Psoas muscle (tissue), 8 donors: ENCODE data around the gene DAPL1. TPM values are rescaled to one million over a fixed set of nuclear protein-coding genes. Genes with fewer than 3 reads are reported as not detected.

Experiments used
- ATAC-seq, 4 donors: fragments of 200-7000 bp; cut with Tn5 transposase; one replicate each; pipeline ENCODE4 v1.9.1; 2020; ENCODE audit warnings: moderate library complexity in 3 of 4, mild to moderate bottlenecking in 2 of 4
- DNase-seq, 2 donors: peaks; one replicate each; pipeline ENCODE4 v3.0.0-alpha.2; 2020
- H3K27ac ChIP-seq: fragments of 200-600 bp; one replicate; pipeline ENCODE4 v1.8.0; 2022
- H3K27me3 ChIP-seq, 3 donors: fragments of 200-600 bp in 1 of 3; one replicate each; pipeline versions ENCODE4 v1.6.1 to v1.8.0; 2013 to 2022; ENCODE audit warnings: low read length in 2 of 3, mild to moderate bottlenecking in 2 of 3, moderate library complexity in 1 of 3; ENCODE audit not compliant: insufficient read depth in 3 of 3
- H3K36me3 ChIP-seq, 2 donors: fragments of 200-600 bp in 1 of 2; one replicate each; pipeline versions ENCODE4 v1.6.1 to v1.8.0; 2013 to 2022; ENCODE audit warnings: low read depth in 1 of 2, mild to moderate bottlenecking in 1 of 2, moderate library complexity in 1 of 2; ENCODE audit not compliant: insufficient read depth in 1 of 2
- H3K4me1 ChIP-seq: fragments of 200-600 bp; one replicate; pipeline ENCODE4 v1.8.0; 2022
- H3K4me3 ChIP-seq: fragments of 200-600 bp; one replicate; pipeline ENCODE4 v1.8.0; 2022; ENCODE audit warnings: mild to moderate bottlenecking
- H3K9me3 ChIP-seq: fragments of 200-600 bp; one replicate; pipeline ENCODE4 v1.8.0; 2022
- WGBS, 3 donors: extraction: QIAGEN DNeasy Blood & Tissue Kit; methylation state at CpG; one replicate each; pipeline versions ENCODE4 v1.1.6 to v1.1.7; 2013; 5-methylcytosine and 5-hydroxymethylcytosine counted together
- intact Hi-C, 2 donors: fragments of 100-400 bp; cut with DNase I; formaldehyde crosslinking; loops; one replicate each; pipeline versions ENCODE4 v1.11.0 to v1.14.2; 2022
- polyA plus RNA-seq, 3 donors: library from polyadenylated mRNA; stranded (reverse); fragments of 200-250 nt; gene quantifications; one replicate each; pipeline ENCODE4 v1.2.3, GENCODE V29; 2013
- total RNA-seq, 4 donors: library from RNA; stranded (reverse); fragmentation: NEBNext Ultra II Directional in 2 of 4; extraction: Animal tissue kit (Norgen Biotek cat#: 25700) in 2 of 4; gene quantifications; one replicate each; pipeline versions ENCODE4 v1.2.1 to v1.2.4, GENCODE V29; 2021 to 2023
- TF ChIP-seq, protein P1 (sequence below): fragments of 200-600 bp; IDR thresholded peaks from one replicate; pipeline ENCODE4 v1.8.0; 2022; ENCODE audit warnings: antibody characterized with exemption
- donor health status: healthy with polysubstance abuse.
- donor health status: DM: no; HTN: no; CAD: no; lungs with moderate emphysema.
- donor health status: Bipolar disorder and iron deficiency.
- donor health status: healthy.
- donor health status: DM: yes; HTN: yes; CAD: no.
- donor health status: DM: no; HTN: no; CAD: no.
- donor health status: DM: no; HTN: no; CAD: no.
- donor health status: DM: yes; HTN: yes; CAD: no.

Gene DAPL1
- total and polyA plus RNA-seq, 7 donors, result not detected

- Histone ChIP-seq H3K9me3 (peaks cover 7% of the 10 kb centered on the region), H3K27ac (no peak overlapping the region), H3K27me3 (no peaks in the 10 kb centered on the region), H3K4me3 (no peak overlapping the region), H3K36me3 (no peaks in the 10 kb centered on the region), H3K4me1 (no peaks in the 10 kb centered on the region)
- no peak for DNase-seq
- no peak for ATAC-seq
- intact Hi-C loops, result loop anchor here (10.0 kb wide), 3 partner anchors 302 to 882 kb away; partner anchors contain the start of genes ACVR1 (in 1 of the 2), CCDC148 (in 1 of the 2) and PKP4 (in 1 of the 2)
- 90 to 94% (median 92%) methylated on average over 8 of the region's 8 CpGs for WGBS, 3 donors
- TF ChIP-seq, protein P1, sequence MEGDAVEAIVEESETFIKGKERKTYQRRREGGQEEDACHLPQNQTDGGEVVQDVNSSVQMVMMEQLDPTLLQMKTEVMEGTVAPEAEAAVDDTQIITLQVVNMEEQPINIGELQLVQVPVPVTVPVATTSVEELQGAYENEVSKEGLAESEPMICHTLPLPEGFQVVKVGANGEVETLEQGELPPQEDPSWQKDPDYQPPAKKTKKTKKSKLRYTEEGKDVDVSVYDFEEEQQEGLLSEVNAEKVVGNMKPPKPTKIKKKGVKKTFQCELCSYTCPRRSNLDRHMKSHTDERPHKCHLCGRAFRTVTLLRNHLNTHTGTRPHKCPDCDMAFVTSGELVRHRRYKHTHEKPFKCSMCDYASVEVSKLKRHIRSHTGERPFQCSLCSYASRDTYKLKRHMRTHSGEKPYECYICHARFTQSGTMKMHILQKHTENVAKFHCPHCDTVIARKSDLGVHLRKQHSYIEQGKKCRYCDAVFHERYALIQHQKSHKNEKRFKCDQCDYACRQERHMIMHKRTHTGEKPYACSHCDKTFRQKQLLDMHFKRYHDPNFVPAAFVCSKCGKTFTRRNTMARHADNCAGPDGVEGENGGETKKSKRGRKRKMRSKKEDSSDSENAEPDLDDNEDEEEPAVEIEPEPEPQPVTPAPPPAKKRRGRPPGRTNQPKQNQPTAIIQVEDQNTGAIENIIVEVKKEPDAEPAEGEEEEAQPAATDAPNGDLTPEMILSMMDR, result no peak
Observed at GRCh38 chr2:158756331-158756730, 38.8 kb upstream of the DAPL1 start.

DNA sequence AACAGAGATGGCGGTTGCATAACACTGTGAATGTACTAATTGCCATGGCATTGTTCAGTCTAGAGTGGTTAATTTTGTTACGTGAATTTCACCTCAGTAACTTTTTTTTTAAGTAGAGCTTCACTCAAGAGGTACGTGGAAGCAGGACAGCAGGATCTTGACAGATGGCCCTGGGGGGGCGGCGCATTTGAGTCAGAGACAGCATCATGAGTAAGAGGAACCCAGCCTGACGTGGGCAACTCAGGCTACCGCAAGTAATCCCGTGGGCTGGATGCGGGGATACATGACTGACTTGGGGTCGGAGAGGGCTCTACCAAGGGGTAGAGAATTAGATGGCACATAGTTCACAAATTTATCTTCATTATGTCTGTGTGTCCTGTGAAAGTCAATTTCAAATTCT, 38.1 kb upstream of the DAPL1 start:
- WGBS, 3 donors, result 81 to 92% (median 87%) methylated on average over 10 of the region's 10 CpGs
- Histone ChIP-seq H3K9me3 (peaks cover 7% of the 10 kb centered on the region), H3K27me3 (no peaks in the 10 kb centered on the region), H3K27ac (no peak overlapping the region), H3K36me3 (no peaks in the 10 kb centered on the region), H3K4me3 (no peak overlapping the region), H3K4me1 (no peaks in the 10 kb centered on the region)
- ATAC-seq, result no peak
- TF ChIP-seq, protein P1, result no peak
- intact Hi-C loops, result loop anchor here (10.0 kb wide), 3 partner anchors 302 to 882 kb away; partner anchors contain the start of genes ACVR1 (in 1 of the 2), CCDC148 (in 1 of the 2) and PKP4 (in 1 of the 2)
- no peak for DNase-seq

DNA sequence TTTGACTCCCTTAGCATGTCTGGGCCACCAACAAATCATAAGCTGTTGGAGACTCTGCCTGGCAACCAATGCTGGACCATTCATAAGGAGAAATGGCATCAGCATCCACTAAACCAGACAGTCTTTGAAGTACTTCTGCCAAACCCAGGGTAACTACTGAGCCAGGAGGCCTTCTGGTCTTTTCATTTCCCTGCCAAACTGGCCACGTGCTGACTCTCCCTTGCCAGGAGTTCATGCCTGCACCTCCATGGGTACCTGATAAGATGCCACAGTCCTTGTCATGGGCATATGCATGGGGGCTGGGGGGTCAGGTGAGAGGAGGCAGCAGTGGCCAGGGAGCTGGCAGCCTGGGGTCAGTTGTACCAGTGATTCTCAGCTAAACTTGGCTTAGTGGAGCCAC, 34.2 kb upstream of the DAPL1 start:
- Histone ChIP-seq H3K27me3 (no peaks in the 10 kb centered on the region), H3K27ac (no peak overlapping the region), H3K4me1 (no peaks in the 10 kb centered on the region), H3K9me3 (peaks cover 7% of the 10 kb centered on the region), H3K4me3 (no peak overlapping the region), H3K36me3 (no peaks in the 10 kb centered on the region)
- no peak for ATAC-seq
- intact Hi-C loops, result no loop called here
- no peak for DNase-seq
- WGBS, 3 donors, result 18 to 23% (median 20%) methylated on average over 1 of the region's 1 CpG
- TF ChIP-seq, protein P1, result no peak

GRCh38 chr2:158761621-158762020, 33.5 kb upstream of the DAPL1 start:
- TF ChIP-seq, protein P1, result no peak
- DNase-seq, result no peak
- H3K4me1 ChIP-seq, result no peaks in the 10 kb centered on the region
- peaks cover 7% of the 10 kb centered on the region for H3K9me3 ChIP-seq
- no peak overlapping the region for H3K27ac ChIP-seq
- H3K36me3 ChIP-seq, result no peaks in the 10 kb centered on the region
- no peaks in the 10 kb centered on the region for H3K27me3 ChIP-seq
- no peak overlapping the region for H3K4me3 ChIP-seq
- 88 to 93% (median 91%) methylated on average over 4 of the region's 4 CpGs for WGBS, 3 donors
- intact Hi-C loops, result no loop called here
- ATAC-seq, result no peak

DNA sequence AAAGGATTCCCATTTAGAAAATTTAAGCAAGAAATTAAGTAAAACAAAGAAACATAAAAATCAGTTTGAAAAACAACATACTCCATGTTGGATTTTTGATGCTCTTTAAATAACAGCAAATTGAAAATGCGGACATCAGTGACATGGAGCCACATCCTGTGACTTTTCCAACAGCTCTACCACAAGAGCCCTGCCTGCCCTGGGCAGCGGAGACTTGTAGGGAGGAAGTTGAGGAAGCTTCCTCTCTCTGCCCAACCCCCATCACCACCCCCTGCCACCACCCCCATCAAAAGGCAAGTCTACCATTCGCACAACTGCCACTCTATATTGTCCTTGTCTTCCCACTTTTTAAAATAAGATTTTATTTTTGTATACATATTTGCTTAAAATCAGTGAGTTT, 32.8 kb upstream of the DAPL1 start:
- ATAC-seq (no peak), DNase-seq (no peak)
- Histone ChIP-seq H3K36me3 (no peaks in the 10 kb centered on the region), H3K9me3 (peaks cover 7% of the 10 kb centered on the region), H3K27ac (no peak overlapping the region), H3K4me3 (no peak overlapping the region), H3K27me3 (no peaks in the 10 kb centered on the region), H3K4me1 (no peaks in the 10 kb centered on the region)
- TF ChIP-seq, protein P1, result no peak
- intact Hi-C loops, result no loop called here
- 91 to 93% (median 93%) methylated on average over 3 of the region's 3 CpGs for WGBS, 3 donors
